ENCODE data around the gene ALK. TPM values are rescaled to one million over a fixed set of nuclear protein-coding genes. Genes with fewer than 3 reads are reported as not detected.

ALK gene
- total RNA-seq, 1 experiment from 2014 or later, result 0.06 TPM

DNA sequence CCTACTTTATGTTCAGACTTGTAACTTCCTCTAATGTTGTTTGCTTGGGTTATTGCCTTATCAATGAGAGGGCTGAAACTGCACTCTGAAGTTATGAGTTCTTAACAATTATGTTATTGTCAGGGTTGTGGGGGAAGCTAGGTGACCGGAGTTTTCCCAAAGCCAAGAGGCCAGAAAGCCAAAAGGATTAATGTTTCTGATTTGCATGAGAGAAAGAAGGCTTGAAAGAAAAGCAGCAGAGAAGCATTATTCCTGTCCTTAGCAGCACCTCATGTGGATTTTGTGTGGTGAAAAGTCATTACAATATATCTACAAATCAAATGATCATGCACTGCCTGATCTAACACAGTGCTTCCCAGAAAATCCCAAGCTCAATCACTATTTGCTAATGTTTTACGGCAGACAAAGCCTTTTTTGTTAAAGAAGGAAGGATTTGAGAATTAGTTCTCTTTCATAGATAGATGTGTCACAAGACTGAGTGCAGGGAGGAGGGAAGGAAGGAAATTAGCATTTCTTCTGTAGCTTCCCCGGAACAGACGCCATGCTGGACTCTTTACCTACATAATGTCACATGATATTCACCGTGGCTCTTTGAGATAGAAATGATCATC lies 203.2 kb downstream of the ALK start:
- DNase-seq (ENCODE audit: low read depth), result no peak

DNA sequence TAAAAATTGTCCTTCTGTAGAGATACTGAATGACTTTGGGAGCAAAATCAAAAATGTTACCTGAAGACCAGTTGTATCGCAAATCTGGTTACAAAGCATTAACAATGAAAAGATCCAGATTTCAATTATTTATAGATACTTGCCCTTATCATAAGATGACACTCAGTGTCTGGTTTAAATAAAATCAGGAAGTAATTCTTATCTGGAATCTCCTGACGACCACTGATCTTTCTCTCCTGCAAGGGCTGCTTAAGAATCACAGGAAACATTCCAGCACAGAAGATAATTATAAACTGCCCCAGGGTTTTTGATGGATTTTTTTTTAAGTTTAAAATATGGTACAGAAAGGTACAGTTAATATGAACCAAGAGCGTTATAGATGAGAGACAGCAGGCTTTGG lies 205.7 kb downstream of the ALK start:
- DNase-seq (ENCODE audit: low read depth), result no peak

- no peak for DNase-seq (ENCODE audit: low read depth)
These were observed 207.1 kb downstream of the ALK start for GRCh38 chr2:29714333-29714732.

DNA sequence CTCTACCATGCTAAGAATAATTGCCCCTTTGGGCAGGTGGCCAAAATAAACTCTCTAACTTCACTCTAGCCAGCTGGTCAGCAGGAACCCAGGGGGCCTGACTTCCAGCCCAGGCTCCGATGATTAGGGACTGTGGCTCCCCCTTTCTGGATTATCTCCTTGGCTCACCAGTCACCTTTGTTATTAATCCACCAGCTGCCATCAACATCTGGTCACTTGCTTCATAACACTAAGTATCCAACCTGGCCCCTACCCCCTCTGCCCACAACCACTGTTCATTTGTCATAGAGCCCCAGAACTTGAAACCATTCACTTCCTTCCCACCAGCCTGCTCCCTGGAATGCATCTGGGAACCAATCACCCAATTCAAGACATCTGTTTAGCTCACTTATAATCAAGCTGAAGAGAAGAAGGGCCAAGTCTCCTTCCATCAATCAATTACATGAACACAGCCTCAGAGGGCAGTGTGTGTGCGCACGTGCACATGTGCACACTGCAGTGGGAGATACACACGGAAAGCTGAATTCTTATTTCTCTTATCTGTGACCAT lies 215.1 kb downstream of the ALK start:
- peak; percentile 38 for DNase-seq (ENCODE audit: low read depth)

DNA sequence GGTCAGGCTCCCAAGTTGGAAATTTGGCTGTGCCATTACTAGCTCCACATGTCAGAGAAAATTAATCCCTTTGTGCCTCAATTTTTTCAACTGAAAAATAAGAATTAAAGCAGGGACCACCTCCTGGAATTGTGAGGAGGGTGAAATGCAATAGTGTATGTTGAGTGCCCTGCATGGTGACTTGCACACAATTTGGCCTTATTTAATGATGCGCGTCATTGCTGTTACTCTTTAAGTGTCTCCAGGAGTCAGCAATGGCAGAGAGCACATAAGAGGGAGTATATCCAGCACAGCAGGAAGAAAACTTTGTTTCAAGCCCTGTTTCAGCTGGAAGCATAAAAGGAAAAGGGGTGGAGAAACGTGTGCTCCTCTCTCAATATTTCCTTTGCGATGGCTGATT lies 215.8 kb downstream of the ALK start:
- no peak for DNase-seq (ENCODE audit: low read depth)

DNA sequence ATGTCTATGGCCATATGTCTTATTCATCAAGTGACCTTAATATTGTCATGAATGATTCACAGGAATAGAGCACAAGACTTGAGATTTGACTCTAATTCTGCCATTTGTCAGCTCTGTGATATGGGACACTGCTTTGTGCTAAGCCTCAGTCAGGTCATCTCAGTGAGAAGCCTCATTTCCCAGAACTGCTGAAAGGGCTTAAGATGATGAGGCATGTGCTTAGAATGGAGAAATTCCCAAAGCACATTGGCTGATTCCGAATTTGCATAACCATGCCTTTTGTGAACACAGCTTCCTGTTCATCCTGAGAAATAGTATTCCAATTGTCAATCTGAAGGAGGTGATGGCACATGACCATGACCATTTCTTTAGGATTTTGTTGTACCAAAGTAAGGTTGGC lies 218.1 kb downstream of the ALK start:
- no peak for DNase-seq (ENCODE audit: low read depth)

GRCh38 chr2:29702276-29702675 lies 219.1 kb downstream of the ALK start:
- DNase-seq (ENCODE audit: low read depth), result no peak

GRCh38 chr2:29700560-29700959 lies 220.8 kb downstream of the ALK start:
- peak; percentile 13 for DNase-seq (ENCODE audit: low read depth)

DNA sequence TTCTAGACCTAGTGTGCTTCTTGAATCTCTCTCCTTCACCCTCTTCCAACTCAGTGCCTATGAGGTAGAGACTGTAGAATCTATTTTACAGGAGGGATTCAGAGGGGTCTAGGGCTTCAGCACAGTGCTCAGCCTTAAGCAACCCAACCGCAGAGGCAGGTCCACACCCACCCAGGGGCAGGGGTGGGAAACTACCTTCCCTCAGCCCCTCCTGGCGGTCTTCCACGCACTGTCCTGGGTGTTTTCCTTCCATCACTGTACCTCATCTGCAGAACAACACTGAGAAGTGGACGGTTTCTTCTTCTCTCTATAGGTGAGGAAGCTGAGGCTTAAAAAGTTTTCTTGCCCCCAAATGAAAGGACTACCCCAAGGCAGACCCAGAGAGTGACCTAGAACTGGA lies 222.3 kb downstream of the ALK start:
- DNase-seq (ENCODE audit: low read depth), result no peak

DNA sequence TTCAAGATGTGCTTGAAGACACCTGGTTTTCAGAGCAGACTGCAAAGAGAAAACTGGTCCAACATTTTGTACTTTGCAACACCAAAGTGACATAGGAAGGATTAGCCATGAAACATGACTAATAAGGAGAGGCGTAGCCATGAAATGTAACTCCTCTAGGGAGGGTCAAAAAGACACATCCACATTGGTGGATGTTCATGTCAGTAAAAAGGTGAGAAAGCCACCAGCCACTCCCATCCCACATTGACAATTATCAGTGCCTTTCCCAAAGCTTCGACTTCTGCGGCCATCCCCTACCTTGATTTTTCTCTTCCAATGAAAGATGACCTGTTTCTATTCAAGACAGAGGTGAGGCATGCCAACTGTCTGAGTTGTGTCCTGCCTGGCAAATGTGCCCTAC lies 223.2 kb downstream of the ALK start:
- DNase-seq (ENCODE audit: low read depth), result peak; percentile 10

- peak; percentile 14 for DNase-seq (ENCODE audit: low read depth)
These were observed 223.7 kb downstream of the ALK start for GRCh38 chr2:29697715-29698114.

GRCh38 chr2:29697181-29697580 lies 224.2 kb downstream of the ALK start:
- DNase-seq (ENCODE audit: low read depth), result no peak

- no peak for DNase-seq (ENCODE audit: low read depth)
These were observed 226.6 kb downstream of the ALK start for GRCh38 chr2:29694741-29695140.

- DNase-seq (ENCODE audit: low read depth), result no peak
These were observed 229.9 kb downstream of the ALK start for GRCh38 chr2:29691391-29691950.

- no peak for DNase-seq (ENCODE audit: low read depth)
These were observed 231.7 kb downstream of the ALK start for GRCh38 chr2:29689666-29690065.

GRCh38 chr2:29688429-29688828 lies 233.0 kb downstream of the ALK start:
- DNase-seq (ENCODE audit: low read depth), result no peak

DNA sequence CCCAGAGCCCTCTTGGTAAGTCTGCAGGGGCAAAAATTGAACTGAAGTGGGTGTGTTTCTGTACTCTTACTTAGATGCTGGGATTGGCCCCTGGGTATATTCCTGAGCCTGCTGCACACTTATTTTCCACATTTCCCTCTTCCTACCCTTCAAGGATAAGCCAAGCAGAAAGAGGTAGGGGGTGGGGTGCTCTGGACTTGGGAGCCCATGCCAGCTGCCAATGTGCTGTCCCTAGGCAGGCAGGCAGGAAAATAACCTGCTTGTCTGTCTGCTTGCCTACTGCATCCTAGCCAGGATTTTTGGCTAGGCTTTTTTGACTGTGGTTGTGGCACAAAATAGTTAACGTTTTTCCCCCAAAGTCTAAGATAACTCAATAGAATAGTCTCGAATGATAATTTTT lies 234.3 kb downstream of the ALK start:
- DNase-seq (ENCODE audit: low read depth), result no peak

DNA sequence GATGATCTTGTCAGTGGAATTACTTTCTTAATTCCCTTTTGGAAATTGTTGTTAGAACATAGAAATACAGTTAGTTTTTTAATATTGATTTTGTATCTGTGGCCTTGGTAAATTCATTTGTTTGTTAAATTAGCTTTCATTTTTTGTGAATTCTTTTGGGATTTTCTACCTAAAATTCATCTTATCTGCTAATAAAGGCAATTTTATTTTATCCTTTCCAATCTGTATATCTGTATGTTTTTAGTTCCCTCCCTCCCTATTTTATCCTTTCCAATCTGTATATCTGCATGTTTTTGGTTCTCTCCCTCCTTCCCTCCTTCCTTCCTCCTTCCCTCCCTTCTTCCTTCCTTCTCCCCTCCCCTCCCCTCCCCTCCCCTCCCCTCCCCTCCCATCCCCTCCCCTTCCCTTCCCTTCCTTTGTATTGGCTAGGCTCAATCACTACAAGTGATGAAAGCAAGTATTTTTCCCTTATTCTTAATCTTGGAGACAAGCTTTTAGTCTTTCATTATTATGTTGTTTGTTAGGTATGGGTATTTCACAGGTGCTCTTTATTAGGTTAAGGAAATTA lies 244.4 kb downstream of the ALK start:
- no peak for DNase-seq (ENCODE audit: low read depth)

DNA sequence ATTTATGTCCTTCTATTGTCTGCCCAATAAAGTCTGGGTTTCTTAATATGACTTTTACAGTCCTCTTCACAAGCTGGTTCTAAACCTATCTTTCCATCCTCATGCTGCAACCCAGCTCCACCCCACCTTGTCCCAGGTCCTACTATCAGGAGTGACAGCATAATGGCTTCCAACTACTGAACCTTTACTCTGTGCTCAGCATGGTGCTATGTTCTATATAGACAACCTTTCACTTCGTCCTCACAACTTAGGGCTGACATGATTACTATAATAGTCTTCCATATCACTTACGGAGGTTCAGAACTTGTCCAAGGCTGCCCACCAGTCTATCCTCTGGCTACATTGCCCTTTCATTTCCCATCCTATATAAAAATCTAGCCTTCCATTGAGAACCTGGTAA lies 256.8 kb downstream of the ALK start:
- DNase-seq (ENCODE audit: low read depth), result no peak

- peak; percentile 92 for DNase-seq (ENCODE audit: low read depth)
These were observed 258.1 kb downstream of the ALK start for GRCh38 chr2:29663268-29663667.

DNA sequence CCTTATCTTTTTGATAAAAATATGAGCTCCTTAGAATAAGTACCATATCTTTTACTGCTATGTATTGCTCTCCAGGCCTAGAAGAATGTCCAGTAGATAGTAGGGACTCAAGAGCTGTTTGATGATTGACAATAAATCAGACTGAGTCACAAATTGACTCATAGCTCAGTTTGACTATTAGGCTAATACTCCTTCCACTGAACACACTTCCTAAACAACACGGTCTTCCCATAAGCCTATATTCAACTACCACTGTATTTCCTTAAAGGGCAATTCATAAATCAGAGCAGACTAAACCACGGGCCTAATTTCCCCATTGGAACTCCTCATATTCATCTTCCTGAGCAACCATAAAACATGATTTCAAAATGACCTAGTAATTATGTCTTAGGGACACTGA lies 258.5 kb downstream of the ALK start:
- DNase-seq (ENCODE audit: low read depth), result peak; percentile 22

GRCh38 chr2:29660201-29660600 lies 261.2 kb downstream of the ALK start:
- no peak for DNase-seq (ENCODE audit: low read depth)

GRCh38 chr2:29659178-29659577 lies 262.2 kb downstream of the ALK start:
- DNase-seq (ENCODE audit: low read depth), result no peak

All from LHCN-M2 (cell line).